Esophagus (tissue), 2 donors: ENCODE data around the gene HOXA4. TPM values are rescaled to one million over a fixed set of nuclear protein-coding genes. Genes with fewer than 3 reads are reported as not detected.

Experiments
- H3K27ac ChIP-seq, 2 donors: one replicate each; pipeline ENCODE4 v1.5.1; 2013; ENCODE audit warnings: low read depth in 2 of 2, mild to moderate bottlenecking in 2 of 2, inconsistent platforms in 1 of 2, low read length in 1 of 2, moderate library complexity in 1 of 2
- H3K27me3 ChIP-seq, 2 donors: one replicate each; pipeline ENCODE4 v1.6.1; 2013; ENCODE audit warnings: low read length in 2 of 2, control low read depth in 1 of 2, mild to moderate bottlenecking in 1 of 2; ENCODE audit not compliant: insufficient read depth in 2 of 2, control insufficient read depth in 1 of 2
- H3K36me3 ChIP-seq, 2 donors: one replicate each; pipeline ENCODE4 v1.6.1; 2013; ENCODE audit warnings: low read length in 1 of 2; ENCODE audit not compliant: control insufficient read depth in 2 of 2, insufficient read depth in 2 of 2
- H3K4me1 ChIP-seq, 2 donors: one replicate each; pipeline ENCODE4 v1.6.1; 2013; ENCODE audit warnings: low read length in 1 of 2; ENCODE audit not compliant: control insufficient read depth in 2 of 2, insufficient read depth in 2 of 2
- H3K4me3 ChIP-seq, 2 donors: one replicate each; pipeline ENCODE4 v1.5.1; 2013; ENCODE audit warnings: low read length in 2 of 2, mild to moderate bottlenecking in 2 of 2, low read depth in 1 of 2, moderate library complexity in 1 of 2
- H3K9me3 ChIP-seq, 2 donors: one replicate each; pipeline ENCODE4 v1.6.1; 2013; ENCODE audit warnings: mild to moderate bottlenecking in 2 of 2, low read depth in 1 of 2, low read length in 1 of 2, moderate library complexity in 1 of 2; ENCODE audit not compliant: control insufficient read depth in 2 of 2, insufficient read depth in 1 of 2
- WGBS, 2 donors: extraction: QIAGEN DNeasy Blood & Tissue Kit; methylation state at CpG; one replicate each; pipeline ENCODE4 v1.1.7; 2013; 5-methylcytosine and 5-hydroxymethylcytosine counted together
- polyA plus RNA-seq, 2 donors: library from polyadenylated mRNA; stranded (reverse); fragments of 200-250 nt; gene quantifications; one replicate each; pipeline ENCODE4 v1.2.3, GENCODE V29; 2013
- donor health status: healthy with polysubstance abuse.
- donor health status: Bipolar disorder and iron deficiency.

Gene HOXA4
- polyA plus RNA-seq, 2 donors, result 7.6 to 8.6 TPM

GRCh38 chr7:27163288-27164044, 32.9 kb upstream of the HOXA4 start:
- Histone ChIP-seq H3K27ac (no peak overlapping the region), H3K27me3 (peaks cover 7 to 44% of the 10 kb centered on the region in 2 donors)

DNA sequence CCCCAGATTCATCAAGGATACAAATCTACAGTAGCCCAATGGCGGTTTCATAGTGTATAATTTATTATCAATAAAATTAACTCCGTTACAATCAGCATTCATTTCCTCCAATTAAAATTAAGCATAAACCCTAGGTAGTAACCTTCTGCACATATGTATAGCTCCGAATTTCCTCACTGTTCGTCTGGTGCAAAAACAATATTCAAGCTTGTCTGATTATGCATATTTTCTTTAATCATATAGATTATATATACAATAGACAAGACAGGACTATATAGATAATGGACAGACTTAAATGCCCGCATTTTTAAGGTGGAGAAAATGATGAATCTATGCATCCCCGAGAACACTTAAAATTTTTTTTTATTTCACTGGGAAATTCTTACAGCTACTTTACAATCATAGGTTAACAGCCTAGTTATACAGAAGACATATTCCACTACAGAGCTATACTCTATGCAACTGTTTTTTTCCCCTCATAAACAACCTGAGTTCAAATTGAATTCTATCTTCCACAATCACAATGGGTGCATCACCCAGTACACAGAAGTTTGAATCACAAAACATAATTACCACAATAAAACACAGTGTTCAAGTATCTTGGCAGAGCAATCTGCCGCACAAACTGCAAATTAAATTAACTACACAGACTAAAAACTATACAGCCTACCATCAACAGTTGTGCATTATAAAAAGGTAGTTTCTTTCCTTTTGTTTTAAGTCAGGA, 32.2 kb upstream of the HOXA4 start:
- 71 to 81% methylated on average over 7 of the region's 7 CpGs for WGBS, 2 donors
- no peaks in the 10 kb centered on the region for H3K36me3 ChIP-seq
- H3K27me3 ChIP-seq, result peaks cover 4 to 39% of the 10 kb centered on the region in 2 donors
- H3K27ac ChIP-seq, result no peak overlapping the region
- H3K4me3 ChIP-seq, result no peak overlapping the region
- peaks cover 0 to 13% of the 10 kb centered on the region in 2 donors for H3K9me3 ChIP-seq
- H3K4me1 ChIP-seq, result peaks cover 2 to 4% of the 10 kb centered on the region in 2 donors

More at GRCh38 chr7:27163288-27164044, 32.9 kb upstream of the HOXA4 start:
- Histone ChIP-seq H3K36me3 (no peaks in the 10 kb centered on the region), H3K4me3 (no peak overlapping the region), H3K9me3 (peaks cover 0 to 16% of the 10 kb centered on the region in 2 donors), H3K4me1 (peaks cover 2 to 4% of the 10 kb centered on the region in 2 donors)
- 54 to 76% methylated on average over 24 of the region's 24 CpGs for WGBS, 2 donors

DNA sequence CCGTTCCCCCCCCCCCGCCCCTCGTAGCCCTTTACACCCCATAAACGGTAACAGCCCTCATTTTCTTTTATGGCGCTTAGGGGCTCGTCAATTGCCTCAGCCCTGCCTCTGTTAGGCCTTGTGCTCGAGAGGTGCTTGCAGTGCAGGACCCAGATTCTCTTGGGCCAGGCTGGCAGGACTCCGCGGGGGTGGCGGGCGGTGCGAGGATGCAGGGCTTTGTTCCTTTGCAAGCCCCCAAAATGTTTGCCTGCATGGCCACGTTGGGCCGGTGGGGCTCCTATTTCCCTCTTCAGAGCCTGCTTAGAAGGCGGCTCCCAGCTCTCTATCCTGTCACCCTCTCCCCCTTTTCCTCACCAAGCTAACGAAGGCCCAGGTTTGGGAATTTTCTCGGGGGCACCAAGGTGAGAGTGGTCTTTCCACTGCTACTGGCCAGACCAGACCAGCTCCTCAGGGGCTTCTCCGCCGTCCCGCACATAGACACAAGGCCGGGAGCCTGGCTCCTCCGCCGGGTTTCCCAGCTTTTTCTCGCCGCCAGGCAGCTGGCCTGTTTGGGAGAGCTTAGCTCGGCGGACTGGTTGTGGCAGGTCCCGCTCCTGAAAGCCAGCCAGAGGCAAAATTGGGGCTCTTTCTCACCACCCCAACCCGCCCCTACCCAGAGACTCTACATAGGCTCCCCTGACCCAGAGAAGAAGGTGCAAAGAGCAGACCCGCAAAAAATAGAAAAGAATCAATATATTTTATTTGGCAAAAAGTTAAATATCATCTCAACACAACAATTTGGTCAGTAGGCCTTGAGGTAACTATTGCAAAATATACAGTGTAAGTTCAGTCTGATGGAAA, 31.4 kb upstream of the HOXA4 start:
- no peaks in the 10 kb centered on the region for H3K36me3 ChIP-seq
- peaks cover 4 to 40% of the 10 kb centered on the region in 2 donors for H3K27me3 ChIP-seq
- no peak overlapping the region for H3K27ac ChIP-seq
- 45 to 49% methylated on average over 30 of the region's 30 CpGs for WGBS, 2 donors
- H3K9me3 ChIP-seq, result peaks cover 0 to 13% of the 10 kb centered on the region in 2 donors
- no peak overlapping the region for H3K4me3 ChIP-seq
- peaks cover 2 to 4% of the 10 kb centered on the region in 2 donors for H3K4me1 ChIP-seq

- Histone ChIP-seq H3K27me3 (peaks cover 4 to 38% of the 10 kb centered on the region in 2 donors), H3K27ac (no peak overlapping the region), H3K4me3 (peak overlapping the region; percentile 66), H3K36me3 (no peaks in the 10 kb centered on the region), H3K9me3 (peaks cover 0 to 13% of the 10 kb centered on the region in 2 donors), H3K4me1 (peaks cover 2 to 4% of the 10 kb centered on the region in 2 donors)
- whole genome bisulfite sequencing, 2 donors, result 8 to 10% methylated on average over 26 to 27 of the region's 27 CpGs
These were observed 30.7 kb upstream of the HOXA4 start for GRCh38 chr7:27161214-27161720.

- H3K9me3 ChIP-seq, result peaks cover 0 to 9% of the 10 kb centered on the region in 2 donors
- WGBS, 2 donors, result 2% methylated on average over 52 to 54 of the region's 54 CpGs
- peaks cover 0 to 4% of the 10 kb centered on the region in 2 donors for H3K4me1 ChIP-seq
- no peak overlapping the region for H3K27ac ChIP-seq
- H3K27me3 ChIP-seq, result peaks cover 4 to 37% of the 10 kb centered on the region in 2 donors
- no peaks in the 10 kb centered on the region for H3K36me3 ChIP-seq
- H3K4me3 ChIP-seq, result peak overlapping the region; percentile 66
These were observed 30.1 kb upstream of the HOXA4 start for GRCh38 chr7:27160546-27161213.

DNA sequence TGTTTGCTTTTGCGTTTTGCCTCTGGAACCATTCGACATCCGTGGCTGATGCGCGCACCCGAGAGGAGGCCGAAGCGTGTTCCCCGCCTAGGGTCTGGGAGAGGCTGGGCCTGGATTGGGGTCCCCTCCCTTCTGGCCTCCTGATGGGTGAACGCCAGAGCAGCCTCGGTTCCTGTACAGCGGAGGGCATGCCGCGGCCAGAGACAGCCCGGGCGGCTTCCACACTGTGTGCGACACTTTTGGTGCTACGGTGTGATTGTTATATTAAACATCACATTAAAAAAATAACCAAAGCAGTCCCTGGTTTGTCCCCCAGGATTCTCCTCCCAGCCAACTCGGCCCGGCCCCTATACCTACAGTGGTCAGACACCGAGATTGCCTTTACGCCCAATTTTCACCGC, 29.6 kb upstream of the HOXA4 start:
- WGBS, 2 donors, result 33 to 50% methylated on average over 23 of the region's 23 CpGs
- Histone ChIP-seq H3K9me3 (peaks cover 0 to 6% of the 10 kb centered on the region in 2 donors), H3K36me3 (no peaks in the 10 kb centered on the region), H3K4me3 (peak overlapping the region in 1 of 2 donors; percentile 66), H3K4me1 (peaks cover 4 to 5% of the 10 kb centered on the region in 2 donors), H3K27me3 (peaks cover 4 to 37% of the 10 kb centered on the region in 2 donors), H3K27ac (no peak overlapping the region)

DNA sequence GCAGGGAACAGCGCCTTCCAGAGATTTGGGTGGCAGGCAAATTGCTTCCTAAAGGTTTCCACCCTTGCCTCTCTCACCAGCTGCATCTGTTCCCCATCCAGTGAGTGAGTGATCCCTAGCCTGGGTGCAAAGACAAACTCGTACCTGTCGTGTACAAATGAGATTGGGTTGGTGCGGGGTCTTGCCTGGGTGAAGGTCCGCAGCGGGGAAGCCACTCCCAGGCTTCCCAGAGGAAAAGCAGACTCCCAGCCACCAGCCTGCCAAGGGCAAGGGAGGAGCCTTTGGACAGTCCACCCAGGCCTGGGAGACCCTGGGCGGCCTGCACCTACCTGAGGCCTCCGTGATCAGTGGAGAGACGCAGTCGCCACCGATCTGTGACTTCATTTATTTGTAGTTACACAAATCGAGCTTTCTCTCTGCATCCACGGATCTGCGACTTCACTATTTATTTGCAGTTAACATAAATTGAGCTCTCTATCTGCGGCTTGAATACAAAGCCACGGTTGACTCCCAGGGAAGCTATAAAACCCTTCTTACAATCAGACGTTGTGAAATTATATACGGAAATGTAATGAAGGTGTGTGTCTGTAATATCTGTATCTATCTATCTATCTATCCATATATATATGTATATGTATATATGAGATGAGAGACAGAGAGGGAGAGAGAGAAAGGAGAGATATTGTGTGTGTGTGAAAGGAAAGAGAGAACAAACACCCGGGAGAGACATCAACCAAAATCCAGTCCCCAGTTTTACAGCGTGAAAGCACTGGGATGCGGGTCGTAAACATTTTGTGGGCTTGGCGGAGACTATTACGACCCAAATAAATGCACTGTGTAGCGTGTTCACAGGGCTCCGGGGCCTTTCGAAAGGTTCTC, 28.9 kb upstream of the HOXA4 start:
- whole genome bisulfite sequencing, 2 donors, result 59 to 79% methylated on average over 27 of the region's 27 CpGs
- Histone ChIP-seq H3K27me3 (peaks cover 4 to 37% of the 10 kb centered on the region in 2 donors), H3K27ac (no peak overlapping the region), H3K4me3 (no peak overlapping the region), H3K4me1 (peaks cover 8 to 9% of the 10 kb centered on the region in 2 donors), H3K36me3 (no peaks in the 10 kb centered on the region), H3K9me3 (peaks cover 0 to 5% of the 10 kb centered on the region in 2 donors)
